ENCODE measurements around the gene VN1R2.
A peak's percentile ranks its signal among the peaks of the same experiment; 100 is the strongest.
"Not testable (repeated sequence)": the region's sequence is repeated elsewhere in the genome, so short reads cannot be mapped to it uniquely, and the experiment has no call there.

The VN1R2 gene

GRCh38 chr19:53272044-53272443 is 14.0 kb downstream of the VN1R2 start:
- WGBS = 85% methylated on average over 9 of the region's 9 CpGs
- H3K9me3 ChIP-seq (ENCODE audit: insufficient read depth, low read depth, low read length) = peaks cover 37% of the 10 kb centered on the region
- H3K4me3 ChIP-seq (ENCODE audit: low read length) = no peak overlapping the region
- no peak overlapping the region for H3K9ac ChIP-seq (ENCODE audit: low read depth, low read length)
- H3K27me3 ChIP-seq (ENCODE audit: insufficient read depth, low read length) = no peaks in the 10 kb centered on the region
- H3K36me3 ChIP-seq (ENCODE audit: insufficient read depth, low read length) = no peaks in the 10 kb centered on the region
- no peaks in the 10 kb centered on the region for H3K4me1 ChIP-seq (ENCODE audit: insufficient read depth, low read length)
- no peak overlapping the region for H3K27ac ChIP-seq (ENCODE audit: low read depth, low read length)

GRCh38 chr19:53275480-53275879 is 17.4 kb downstream of the VN1R2 start:
- peaks cover 34% of the 10 kb centered on the region for H3K9me3 ChIP-seq (ENCODE audit: insufficient read depth, low read depth, low read length)
- H3K9ac ChIP-seq (ENCODE audit: low read depth, low read length) = no peak overlapping the region
- no peak overlapping the region for H3K4me3 ChIP-seq (ENCODE audit: low read length)
- H3K27ac ChIP-seq (ENCODE audit: low read depth, low read length) = no peak overlapping the region
- H3K36me3 ChIP-seq (ENCODE audit: insufficient read depth, low read length) = no peaks in the 10 kb centered on the region
- H3K4me1 ChIP-seq (ENCODE audit: insufficient read depth, low read length) = no peaks in the 10 kb centered on the region
- WGBS = no CpG with 5 or more reads among the region's 2 CpGs
- H3K27me3 ChIP-seq (ENCODE audit: insufficient read depth, low read length) = no peaks in the 10 kb centered on the region

GRCh38 chr19:53281947-53282346 is 23.9 kb downstream of the VN1R2 start:
- H3K9ac ChIP-seq (ENCODE audit: low read depth, low read length); H3K4me1 ChIP-seq (ENCODE audit: insufficient read depth, low read length); H3K36me3 ChIP-seq (ENCODE audit: insufficient read depth, low read length); H3K4me3 ChIP-seq (ENCODE audit: low read length); H3K27ac ChIP-seq (ENCODE audit: low read depth, low read length); H3K27me3 ChIP-seq (ENCODE audit: insufficient read depth, low read length): not testable (repeated sequence)
- peaks cover 13% of the 10 kb centered on the region for H3K9me3 ChIP-seq (ENCODE audit: insufficient read depth, low read depth, low read length)
- WGBS = 80% methylated on average over 1 of the region's 8 CpGs

- peaks cover 26% of the 10 kb centered on the region for H3K9me3 ChIP-seq (ENCODE audit: insufficient read depth, low read depth, low read length)
- no peaks in the 10 kb centered on the region for H3K4me1 ChIP-seq (ENCODE audit: insufficient read depth, low read length)
- no peaks in the 10 kb centered on the region for H3K36me3 ChIP-seq (ENCODE audit: insufficient read depth, low read length)
- H3K27ac ChIP-seq (ENCODE audit: low read depth, low read length) = no peak overlapping the region
- 63% methylated on average over 2 of the region's 4 CpGs for WGBS
- H3K4me3 ChIP-seq (ENCODE audit: low read length) = no peak overlapping the region
- no peak overlapping the region for H3K9ac ChIP-seq (ENCODE audit: low read depth, low read length)
- H3K27me3 ChIP-seq (ENCODE audit: insufficient read depth, low read length) = no peaks in the 10 kb centered on the region
Measured at GRCh38 chr19:53285087-53285486, 27.0 kb downstream of the VN1R2 start.

- Histone ChIP-seq H3K9ac (ENCODE audit: low read depth, low read length) (no peak overlapping the region), H3K4me1 (ENCODE audit: insufficient read depth, low read length) (no peaks in the 10 kb centered on the region), H3K27me3 (ENCODE audit: insufficient read depth, low read length) (no peaks in the 10 kb centered on the region), H3K27ac (ENCODE audit: low read depth, low read length) (no peak overlapping the region), H3K4me3 (ENCODE audit: low read length) (no peak overlapping the region), H3K9me3 (ENCODE audit: insufficient read depth, low read depth, low read length) (peaks cover 72% of the 10 kb centered on the region), H3K36me3 (ENCODE audit: insufficient read depth, low read length) (no peaks in the 10 kb centered on the region)
- WGBS = 93% methylated on average over 47 of the region's 47 CpGs
Measured at GRCh38 chr19:53290758-53291549, 32.9 kb downstream of the VN1R2 start.

GRCh38 chr19:53294786-53295441 is 36.8 kb downstream of the VN1R2 start:
- no peak overlapping the region for H3K4me3 ChIP-seq (ENCODE audit: low read length)
- H3K27me3 ChIP-seq (ENCODE audit: insufficient read depth, low read length) = no peaks in the 10 kb centered on the region
- H3K9me3 ChIP-seq (ENCODE audit: insufficient read depth, low read depth, low read length) = peaks cover 63% of the 10 kb centered on the region
- no peaks in the 10 kb centered on the region for H3K36me3 ChIP-seq (ENCODE audit: insufficient read depth, low read length)
- 89% methylated on average over 6 of the region's 7 CpGs for WGBS
- no peak overlapping the region for H3K9ac ChIP-seq (ENCODE audit: low read depth, low read length)
- H3K27ac ChIP-seq (ENCODE audit: low read depth, low read length) = no peak overlapping the region
- no peaks in the 10 kb centered on the region for H3K4me1 ChIP-seq (ENCODE audit: insufficient read depth, low read length)

- not testable (repeated sequence) for H3K27ac ChIP-seq (ENCODE audit: low read depth, low read length); H3K4me3 ChIP-seq (ENCODE audit: low read length); H3K36me3 ChIP-seq (ENCODE audit: insufficient read depth, low read length); H3K4me1 ChIP-seq (ENCODE audit: insufficient read depth, low read length); H3K27me3 ChIP-seq (ENCODE audit: insufficient read depth, low read length); H3K9ac ChIP-seq (ENCODE audit: low read depth, low read length); H3K9me3 ChIP-seq (ENCODE audit: insufficient read depth, low read depth, low read length)
- no CpG with 5 or more reads among the region's 8 CpGs for WGBS
Measured at GRCh38 chr19:53301341-53301740, 43.2 kb downstream of the VN1R2 start.

- WGBS = 68% methylated on average over 32 of the region's 32 CpGs
Measured at GRCh38 chr19:53308339-53308811, 50.3 kb downstream of the VN1R2 start.

More at GRCh38 chr19:53308339-53308811, 50.3 kb downstream of the VN1R2 start:
- H3K4me1 ChIP-seq (ENCODE audit: insufficient read depth, low read length) = no peaks in the 10 kb centered on the region
- H3K4me3 ChIP-seq (ENCODE audit: low read length) = peak overlapping the region; percentile 37
- no peak overlapping the region for H3K9ac ChIP-seq (ENCODE audit: low read depth, low read length)
- peaks cover 36% of the 10 kb centered on the region for H3K27me3 ChIP-seq (ENCODE audit: insufficient read depth, low read length)
- H3K27ac ChIP-seq (ENCODE audit: low read depth, low read length) = no peak overlapping the region
- 0 out of 2 replicates have a peak, but pooled peaks cover 3% of the 10 kb centered on the region for H3K9me3 ChIP-seq (ENCODE audit: insufficient read depth, low read depth, low read length)
- H3K36me3 ChIP-seq (ENCODE audit: insufficient read depth, low read length) = no peaks in the 10 kb centered on the region

Data from HUES64 (cell line).